Breast epithelium (tissue), 3 donors: ENCODE data around the gene AOPEP.

Experiments
- CTCF ChIP-seq, 3 donors: fragments of 450-650 bp; IDR thresholded peaks; one replicate each; pipeline ENCODE4 v1.5.1; 2016 to 2017; ENCODE audit warnings: antibody characterized with exemption in 3 of 3, mild to moderate bottlenecking in 3 of 3, moderate library complexity in 3 of 3
- POLR2A ChIP-seq: fragments of 450-650 bp; IDR thresholded peaks from one replicate; pipeline ENCODE4 v1.6.1; 2016; ENCODE audit warnings: antibody characterized with exemption, mild to moderate bottlenecking, moderate library complexity

DNA sequence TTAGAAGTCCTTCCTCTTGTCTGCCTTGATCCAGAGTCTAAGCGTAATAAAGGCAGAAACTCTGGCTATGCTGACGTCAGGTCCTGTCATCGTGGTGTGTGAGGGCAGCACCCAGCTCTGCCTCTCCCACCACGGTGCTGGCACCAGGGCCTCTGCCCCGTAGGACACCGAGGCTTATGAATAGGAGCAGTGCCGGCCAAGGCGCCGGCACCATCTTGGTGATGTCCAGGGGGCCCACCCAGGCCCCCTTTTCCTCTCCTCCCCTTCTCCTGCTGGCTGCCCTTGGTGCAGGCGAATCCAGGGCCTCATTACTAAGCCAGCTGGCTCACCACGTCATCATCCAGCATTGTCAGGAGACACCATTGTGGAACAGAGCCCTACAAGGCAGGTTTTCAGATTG, 338.7 kb downstream of the AOPEP start:
- no peak for TF ChIP-seq POLR2A
- TF ChIP-seq CTCF (IDR thresholded peaks at IDR 0.05): no peak
